Mucosa of gallbladder (tissue), 1 donor: ENCODE results near the gene PTAFR. TPM values are rescaled to one million over a fixed set of nuclear protein-coding genes. Genes with fewer than 3 reads are reported as not detected.

Source experiments
- DNase-seq: peaks from one replicate; pipeline ENCODE4 v3.0.0-alpha.2; 2020; ENCODE audit warnings: low spot score
- total RNA-seq: library from RNA; stranded (reverse); gene quantifications from one replicate; pipeline ENCODE4 v1.2.1, GENCODE V29; 2021
- donor health status: DM: no; HTN: no; CAD: no.

PTAFR gene
- total RNA-seq, 1 donor from 2014 or later = 9.8 TPM

GRCh38 chr1:28175955-28176485, 470 bp downstream of the PTAFR start:
- no peak for DNase-seq

- no peak for DNase-seq
Measured at GRCh38 chr1:28173980-28174297, 2.6 kb downstream of the PTAFR start.

- peak; percentile 37 for DNase-seq
Measured at GRCh38 chr1:28173151-28173979, 3.1 kb downstream of the PTAFR start.

- peak; percentile 47 for DNase-seq
Measured at GRCh38 chr1:28172713-28173150, 3.8 kb downstream of the PTAFR start.

GRCh38 chr1:28171246-28171645, 5.2 kb downstream of the PTAFR start:
- DNase-seq = no peak

- DNase-seq = no peak
Measured at GRCh38 chr1:28170001-28170596, 6.4 kb downstream of the PTAFR start.

- DNase-seq = no peak
Measured at GRCh38 chr1:28163496-28164161, 12.9 kb downstream of the PTAFR start.

GRCh38 chr1:28162151-28162550, 14.3 kb downstream of the PTAFR start:
- DNase-seq = no peak

- no peak for DNase-seq
Measured at GRCh38 chr1:28161751-28162150, 14.7 kb downstream of the PTAFR start.

- DNase-seq = peak; percentile 24
Measured at GRCh38 chr1:28160782-28161266, 15.7 kb downstream of the PTAFR start.

- DNase-seq = no peak
Measured at GRCh38 chr1:28159680-28160079, 16.8 kb downstream of the PTAFR start.

GRCh38 chr1:28159243-28159642, 17.2 kb downstream of the PTAFR start:
- DNase-seq = no peak

GRCh38 chr1:28157894-28158293, 18.6 kb downstream of the PTAFR start:
- no peak for DNase-seq

- DNase-seq = peak; percentile 24
Measured at GRCh38 chr1:28156821-28157220, 19.7 kb downstream of the PTAFR start.

- DNase-seq = no peak
Measured at GRCh38 chr1:28155628-28156027, 20.9 kb downstream of the PTAFR start.

GRCh38 chr1:28154078-28154594, 22.4 kb downstream of the PTAFR start:
- no peak for DNase-seq

- no peak for DNase-seq
Measured at GRCh38 chr1:28150125-28150780, 26.2 kb downstream of the PTAFR start.

GRCh38 chr1:28148880-28149195, 27.7 kb downstream of the PTAFR start:
- DNase-seq = no peak

- no peak for DNase-seq
Measured at GRCh38 chr1:28147264-28148094, 29.0 kb downstream of the PTAFR start.

- no peak for DNase-seq
Measured at GRCh38 chr1:28145728-28146127, 30.8 kb downstream of the PTAFR start.
